GM19193 (cell line): ENCODE data around the gene MGLL.

Experiments
- POLR2A ChIP-seq: IDR thresholded peaks from 4 replicates; pipeline ENCODE4 v1.6.1; 2011; ENCODE audit not compliant: insufficient read depth, insufficient read length; ENCODE audit errors: extremely low read depth

The MGLL gene

DNA sequence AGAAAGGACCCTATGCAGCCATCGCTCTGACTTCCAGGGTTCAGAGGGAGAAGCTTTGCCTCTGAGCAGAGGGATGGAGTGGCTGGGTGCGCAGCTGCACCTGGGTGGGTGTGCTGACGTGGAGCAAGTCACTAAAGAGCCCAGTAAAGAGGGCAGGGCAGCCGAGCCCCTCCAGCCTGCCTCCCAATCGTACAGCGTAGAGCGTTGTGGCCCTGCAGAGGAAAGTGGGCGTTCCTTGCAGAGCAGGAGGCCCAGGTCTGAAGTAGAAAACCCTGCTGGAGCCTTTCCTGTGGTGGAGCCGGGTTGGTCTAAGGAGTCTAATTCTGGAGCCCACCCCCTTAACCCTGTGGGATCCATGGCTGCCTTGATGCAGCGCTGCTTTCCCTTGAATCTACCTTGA, 88.5 kb downstream of the MGLL start:
- TF ChIP-seq POLR2A, result no peak

- TF ChIP-seq POLR2A, result no peak
Observed at GRCh38 chr3:127732879-127733350, 89.4 kb downstream of the MGLL start.

DNA sequence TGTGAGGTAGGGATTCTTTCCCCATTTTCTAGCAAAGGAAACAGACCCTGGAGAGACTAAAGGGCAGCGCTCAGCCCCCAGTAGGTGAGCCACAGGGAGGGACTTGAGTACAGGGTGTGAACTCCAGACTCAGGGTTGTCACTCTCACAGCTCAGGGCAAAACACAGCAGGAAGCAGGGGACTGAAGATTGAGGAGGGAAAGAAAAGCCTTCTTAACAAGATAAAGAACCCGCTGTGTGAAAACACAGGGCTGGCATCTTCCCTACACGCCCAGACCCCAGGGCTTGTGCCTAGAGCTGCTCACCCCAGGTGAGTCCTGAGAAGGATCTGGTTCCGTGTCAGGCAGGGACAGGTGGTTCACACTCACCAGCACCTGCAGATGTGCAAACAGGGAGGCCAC, 90.0 kb downstream of the MGLL start:
- TF ChIP-seq POLR2A, result no peak

DNA sequence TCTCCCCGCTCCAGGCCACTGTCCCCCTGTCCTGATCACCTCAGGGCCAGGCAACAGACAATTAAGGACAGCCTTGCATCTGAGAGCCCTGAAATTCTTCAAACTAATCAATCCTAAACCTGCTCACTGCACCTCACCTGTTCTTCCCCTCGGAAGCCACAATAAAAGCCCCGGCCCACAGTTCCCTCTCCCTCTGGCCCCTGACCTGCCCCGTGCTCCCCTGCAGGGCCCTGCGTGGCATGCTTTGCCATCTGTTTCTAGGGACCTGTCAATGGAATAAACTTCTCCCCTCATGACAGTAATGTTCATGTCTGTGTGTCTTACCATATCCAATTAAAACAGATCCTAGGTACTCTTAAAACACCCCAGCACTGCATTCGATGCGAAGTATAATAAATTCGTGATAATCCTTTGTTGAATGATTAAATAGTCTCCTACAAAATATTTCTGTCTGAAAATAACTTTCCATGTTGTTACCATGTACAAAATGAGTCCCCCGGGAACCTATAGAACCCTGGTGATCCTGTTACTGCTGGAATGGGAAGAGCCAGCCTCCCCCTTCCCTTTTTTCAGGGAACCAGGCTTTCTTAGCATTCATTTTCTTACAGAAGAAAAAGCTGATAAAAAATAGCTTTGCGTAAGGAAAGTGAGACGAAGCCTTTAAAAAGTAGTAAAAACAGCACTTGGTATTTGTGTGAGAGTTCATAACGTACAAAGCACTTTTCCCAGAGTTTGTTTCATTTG, 90.6 kb downstream of the MGLL start:
- TF ChIP-seq POLR2A, result no peak

GRCh38 chr3:127730666-127731295, 91.5 kb downstream of the MGLL start:
- TF ChIP-seq POLR2A, result no peak

DNA sequence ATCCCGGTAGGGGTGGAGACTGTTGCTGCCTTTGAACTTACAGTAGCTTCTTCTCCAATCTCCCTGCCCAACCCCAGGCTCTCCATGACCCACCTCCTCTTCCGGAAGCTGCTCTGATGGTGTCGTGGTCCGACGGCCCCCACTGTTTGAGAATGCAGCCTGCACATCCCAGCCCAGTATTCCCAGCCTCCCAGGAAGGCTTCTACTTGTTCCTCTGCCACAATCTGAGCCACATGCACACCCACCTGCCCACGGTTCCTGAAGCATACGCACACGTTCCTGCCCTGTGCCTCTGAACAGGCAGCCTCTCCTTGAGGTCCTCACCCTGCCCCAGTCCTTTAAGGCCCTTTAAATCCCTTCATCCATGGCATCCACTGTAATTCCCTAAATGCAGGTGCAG, 92.1 kb downstream of the MGLL start:
- no peak for TF ChIP-seq POLR2A

GRCh38 chr3:127729556-127730056, 92.7 kb downstream of the MGLL start:
- no peak for TF ChIP-seq POLR2A

- no peak for TF ChIP-seq POLR2A
Observed at GRCh38 chr3:127728417-127729015, 93.8 kb downstream of the MGLL start.

- TF ChIP-seq POLR2A, result no peak
Observed at GRCh38 chr3:127726894-127727293, 95.4 kb downstream of the MGLL start.

DNA sequence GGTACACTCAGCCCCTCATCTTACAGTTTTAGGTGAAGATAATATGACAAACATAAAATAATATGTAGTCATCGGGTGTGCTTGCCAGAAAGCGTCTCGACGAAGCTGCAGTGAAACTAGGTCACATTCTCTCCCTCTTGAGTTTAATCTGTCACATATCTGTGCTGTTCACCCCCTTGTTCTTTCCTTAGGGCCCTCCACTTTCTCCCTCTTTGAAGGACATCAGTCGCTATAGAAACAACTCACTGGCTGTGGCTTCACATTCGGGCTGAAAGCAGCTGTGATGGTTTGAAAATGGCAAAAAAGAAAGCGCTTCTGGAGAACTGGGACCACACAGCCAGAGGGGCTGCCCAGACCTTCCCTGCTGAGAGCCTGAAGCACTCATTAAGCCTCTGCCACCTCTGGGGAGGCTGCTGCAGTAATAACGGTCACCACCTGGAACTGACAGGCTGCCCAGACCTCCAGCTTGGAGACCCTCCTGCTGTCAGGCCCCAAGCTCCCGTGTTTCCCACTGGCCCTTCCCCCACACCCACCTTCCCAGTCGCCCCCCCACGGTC, 99.2 kb downstream of the MGLL start:
- no peak for TF ChIP-seq POLR2A

DNA sequence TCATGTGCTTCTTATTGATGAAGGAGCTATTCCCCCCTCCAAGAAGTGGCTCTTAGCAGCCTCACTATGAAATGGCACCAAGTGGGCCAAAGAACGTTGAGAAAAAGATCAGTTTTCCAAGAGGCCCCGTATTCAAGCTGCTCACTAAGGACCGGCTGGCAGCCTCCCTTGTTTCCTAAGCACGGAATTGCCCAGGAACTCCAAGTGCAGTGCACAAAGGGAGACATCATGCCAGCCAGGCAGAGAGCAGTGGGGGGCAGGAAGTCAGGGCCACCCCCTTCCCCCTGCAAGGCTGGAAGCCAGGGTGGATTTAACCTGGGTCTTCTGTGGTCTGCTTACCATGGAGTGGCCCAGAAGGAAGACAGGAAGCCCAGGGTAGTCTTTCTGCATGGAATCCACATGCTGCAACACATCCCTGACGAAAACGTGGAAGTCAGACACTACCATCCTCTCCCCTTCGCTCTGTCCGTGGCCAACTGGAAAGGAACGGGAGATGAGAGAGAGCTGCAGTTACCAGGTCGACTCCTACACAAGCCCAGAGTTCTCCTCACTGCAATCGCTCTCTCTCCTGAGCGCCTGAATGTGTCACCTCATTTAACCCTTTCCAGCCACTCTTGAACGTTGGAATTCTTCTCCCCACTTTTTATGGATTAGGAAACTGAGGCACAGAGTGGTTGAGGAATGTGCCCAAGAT, 100.1 kb downstream of the MGLL start:
- TF ChIP-seq POLR2A, result no peak

DNA sequence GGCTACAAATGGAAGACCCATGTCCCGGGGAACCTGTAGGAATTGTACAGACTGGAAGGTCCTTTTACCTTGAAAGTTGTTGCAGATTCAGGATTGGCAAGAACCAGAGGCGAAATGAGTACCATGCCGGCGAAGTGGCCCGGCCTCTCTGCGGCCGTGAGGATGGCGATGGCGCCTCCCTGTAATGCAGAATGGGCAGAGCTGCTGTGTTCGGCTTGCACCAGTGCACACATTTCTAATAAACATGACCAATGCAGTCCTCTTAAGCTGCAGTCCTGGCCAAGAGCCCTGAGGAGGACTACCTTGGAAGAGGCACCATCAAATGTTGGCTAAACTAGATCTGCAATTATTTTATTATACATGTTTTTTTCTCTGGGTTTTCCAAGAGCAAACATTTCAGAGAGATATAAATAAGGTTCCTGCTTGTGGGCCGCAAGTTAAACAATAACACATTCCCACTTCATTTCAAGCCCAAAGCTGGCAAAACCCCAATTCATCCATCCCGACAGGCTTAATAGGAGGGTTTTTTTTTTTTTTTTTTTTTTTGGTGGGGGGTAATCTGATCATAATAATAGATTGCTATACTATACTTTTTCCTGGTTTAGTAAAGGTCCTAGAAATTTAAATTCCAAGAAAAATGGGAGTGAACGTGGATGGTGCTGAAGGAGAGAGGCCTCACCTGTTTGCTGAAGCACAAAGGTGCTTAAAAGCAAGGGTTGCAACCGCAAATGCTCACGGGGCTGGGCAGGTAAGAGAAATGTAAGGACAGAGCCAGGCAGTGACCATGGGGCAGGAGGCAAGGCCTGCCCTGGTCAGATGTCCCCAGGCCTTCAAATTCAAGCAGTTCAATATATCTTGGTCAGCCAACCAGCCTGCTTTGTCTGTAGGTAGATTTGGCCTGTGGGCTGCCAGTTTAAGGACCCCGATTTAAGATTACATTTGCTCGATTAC, 101.1 kb downstream of the MGLL start:
- TF ChIP-seq POLR2A, result no peak

DNA sequence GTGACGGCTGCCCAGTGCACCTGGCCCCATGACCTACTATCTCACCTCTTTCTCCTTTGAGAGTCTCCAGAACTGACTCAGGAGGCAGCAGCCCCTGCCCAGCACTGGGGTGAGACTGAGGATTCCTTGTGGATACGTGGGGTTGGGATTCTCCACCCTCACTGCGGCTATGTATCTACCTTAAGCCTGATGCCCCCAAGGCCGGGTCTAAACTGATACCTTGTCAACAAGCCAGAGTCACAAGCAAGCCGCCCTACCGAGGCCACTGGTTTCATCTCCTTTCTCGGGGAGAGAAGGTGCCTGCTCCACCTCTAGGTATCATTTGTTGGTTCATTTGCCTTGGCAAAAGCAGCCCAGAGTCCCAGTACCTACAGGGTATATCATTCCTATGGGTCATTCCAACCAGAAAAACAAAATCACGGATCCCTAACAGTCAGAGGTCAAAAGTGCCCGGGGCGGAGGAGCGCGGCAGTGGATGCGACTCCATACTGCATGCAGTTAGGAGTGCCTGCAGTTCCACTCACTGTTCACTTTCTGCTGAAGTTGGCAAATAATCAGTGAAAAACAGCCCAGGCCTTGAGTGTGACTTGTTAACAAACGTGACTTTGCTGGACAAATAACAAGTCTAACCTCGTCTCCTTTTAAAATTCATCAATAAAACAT, 102.0 kb downstream of the MGLL start:
- TF ChIP-seq POLR2A, result no peak

DNA sequence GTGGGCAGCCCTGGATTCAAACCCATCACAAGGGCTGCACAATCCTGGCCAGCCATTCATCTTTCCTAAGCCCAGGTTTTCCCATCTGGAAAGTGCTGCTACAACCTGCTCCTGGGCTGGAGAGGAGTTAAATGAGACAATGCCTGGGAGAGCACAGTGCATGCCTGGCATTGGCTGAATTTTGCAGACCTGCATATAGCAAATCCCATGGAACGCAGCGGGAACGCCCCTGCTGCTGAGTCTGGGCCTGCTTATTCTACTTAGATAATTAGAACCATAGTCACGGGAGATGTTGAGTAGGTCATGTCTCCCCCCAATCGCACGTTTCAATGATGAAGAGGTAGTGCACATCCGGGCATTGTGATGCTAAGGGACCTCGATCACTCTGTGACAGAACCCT, 102.9 kb downstream of the MGLL start:
- no peak for TF ChIP-seq POLR2A

- TF ChIP-seq POLR2A, result no peak
Observed at GRCh38 chr3:127718916-127719290, 103.4 kb downstream of the MGLL start.
